HepG2 (cell line): ENCODE data around the gene ST6GALNAC2. TPM values are rescaled to one million over a fixed set of nuclear protein-coding genes. Genes with fewer than 3 reads are reported as not detected.
A peak's percentile ranks its signal among the peaks of the same experiment; 100 is the strongest.

Experiments
- BRD4 ChIP-seq: sonication (generic); formaldehyde crosslinking; IDR thresholded peaks from 2 replicates; pipeline ENCODE4 v1.4.0; 2020; ENCODE audit warnings: missing genetic modification reagents
- HCFC1 ChIP-seq: fragments of 150-350 bp; IDR thresholded peaks from 2 replicates; pipeline ENCODE4 v1.6.1; 2014; ENCODE audit warnings: low read depth, low read length
- HES4 ChIP-seq: sonication (generic); formaldehyde crosslinking; IDR thresholded peaks from 2 replicates; pipeline ENCODE4 v1.9.0; 2021; ENCODE audit warnings: mild to moderate bottlenecking, missing genetic modification reagents, borderline replicate concordance
- HNRNPUL1 ChIP-seq: fragments of 200-400 bp; formaldehyde crosslinking; IDR thresholded peaks from 2 replicates; pipeline ENCODE4 v1.6.1; 2017; ENCODE audit warnings: low read depth, mild to moderate bottlenecking, low read length, moderate library complexity
- HOXA5 ChIP-seq: sonication (generic); formaldehyde crosslinking; IDR thresholded peaks from 2 replicates; pipeline ENCODE4 v1.4.0; 2020; ENCODE audit warnings: missing genetic modification reagents
- NFE2L1 ChIP-seq: sonication (generic); formaldehyde crosslinking; IDR thresholded peaks from 2 replicates; pipeline ENCODE4 v1.4.0; 2020; ENCODE audit warnings: missing genetic modification reagents, mild to moderate bottlenecking, borderline replicate concordance
- POLR2AphosphoS2 ChIP-seq: IDR thresholded peaks from 2 replicates; pipeline ENCODE4 v1.6.1; 2011; ENCODE audit warnings: low read depth, low read length, improper control_type of control experiment
- SSRP1 ChIP-seq: IDR thresholded peaks from 2 replicates; pipeline ENCODE4 v1.6.1; 2016; ENCODE audit warnings: control low read depth
- SUZ12 ChIP-seq: fragments of 150-350 bp; IDR thresholded peaks from 2 replicates; pipeline ENCODE4 v1.6.1; 2014; ENCODE audit warnings: low read depth, low read length
- TOE1 ChIP-seq: sonication (generic); formaldehyde crosslinking; IDR thresholded peaks from 2 replicates; pipeline ENCODE4 v1.4.0; 2020; ENCODE audit warnings: mild to moderate bottlenecking, missing genetic modification reagents
- ZNF614 ChIP-seq: IDR thresholded peaks from 2 replicates; pipeline ENCODE4 v1.6.1; 2018; ENCODE audit warnings: missing biosample characterization, missing genetic modification reagents, inconsistent platforms, borderline replicate concordance
- ZNF615 ChIP-seq: sonication (generic); formaldehyde crosslinking; IDR thresholded peaks from 2 replicates; pipeline ENCODE4 v1.5.0; 2020; ENCODE audit warnings: mild to moderate bottlenecking, missing genetic modification reagents, borderline replicate concordance
- ZNF740 ChIP-seq: sonication (generic); formaldehyde crosslinking; IDR thresholded peaks from 2 replicates; pipeline ENCODE4 v1.4.0; 2020; ENCODE audit warnings: missing genetic modification reagents
- ZNF761 ChIP-seq: sonication (generic); formaldehyde crosslinking; conservative IDR thresholded peaks from 2 replicates; pipeline ENCODE4 v1.4.0; 2020; ENCODE audit warnings: mild to moderate bottlenecking, missing genetic modification reagents
- ZNF772 ChIP-seq: sonication (generic); formaldehyde crosslinking; IDR thresholded peaks from 2 replicates; pipeline ENCODE4 v1.5.0; 2020; ENCODE audit warnings: mild to moderate bottlenecking, missing genetic modification reagents
- polyA plus RNA-seq, 8 experiments: library from polyadenylated mRNA; depleted of rRNA in 3 of 8; stranded (reverse) in 7 of 8; unstranded in 1 of 8; fragments of >200 nt; fragmentation: Illumina TruSeq in 4 of 8; extraction: Trizol in 4 of 8; gene quantifications; 2 replicates each; pipeline versions ENCODE4 v1.2.1 to v1.2.3, GENCODE V29; 2011 to 2016; ENCODE audit warnings: low read depth in 4 of 8, missing spikeins in 1 of 8, mixed read lengths in 1 of 8; ENCODE audit not compliant: insufficient read depth in 1 of 8
- total RNA-seq, 5 experiments: library from RNA; depleted of rRNA; stranded (reverse); fragments of >200 nt; fragmentation: Illumina TruSeq; extraction: Trizol; gene quantifications; 2 replicates each; pipeline ENCODE4 v1.2.3, GENCODE V29; 2016; ENCODE audit warnings: low read depth in 1 of 5

Gene ST6GALNAC2
- total and polyA plus RNA-seq, 2 of the 13 experiments (the other 11 are each of a cell fraction or from before 2014, with no cell fraction given), result 0.12 to 0.49 TPM

GRCh38 chr17:76566613-76566943 is 19.1 kb downstream of the ST6GALNAC2 start (continued):
- TF ChIP-seq HNRNPUL1 (no peak), ZNF772 (CRISPR knock-in tag) (no peak), SSRP1 (no peak), HES4 (CRISPR knock-in tag) (no peak), TOE1 (no peak), ZNF740 (CRISPR knock-in tag) (no peak), ZNF761 (CRISPR knock-in tag) (no peak), NFE2L1 (no peak), HCFC1 (no peak), HOXA5 (CRISPR knock-in tag) (0 out of 2 replicates have a peak, but pooled peaks have one; percentile 23), POLR2AphosphoS2 (0 out of 2 replicates have a peak, but pooled peaks have one; percentile 33), ZNF614 (no peak), SUZ12 (no peak), BRD4 (CRISPR knock-in tag) (no peak), ZNF615 (CRISPR knock-in tag) (no peak)
